Suppressor macrophage (primary cell): ENCODE results near the gene TLL1.

ENCODE experiments used
- DNase-seq, 4 experiments: peaks; one replicate each; pipeline ENCODE4 v3.0.0-alpha.2; 2020 to 2022

The TLL1 gene

GRCh38 chr4:166066936-166067335, 193.9 kb downstream of the TLL1 start:
- no peak for DNase-seq

- no peak for DNase-seq
Measured at GRCh38 chr4:166067915-166068314, 194.9 kb downstream of the TLL1 start.

GRCh38 chr4:166073783-166074182, 200.7 kb downstream of the TLL1 start:
- DNase-seq = no peak

GRCh38 chr4:166075599-166075998, 202.6 kb downstream of the TLL1 start:
- DNase-seq = no peak

GRCh38 chr4:166077782-166078181, 204.7 kb downstream of the TLL1 start:
- DNase-seq = no peak

GRCh38 chr4:166078383-166078782, 205.3 kb downstream of the TLL1 start:
- no peak for DNase-seq

GRCh38 chr4:166078955-166079354, 205.9 kb downstream of the TLL1 start:
- no peak for DNase-seq

GRCh38 chr4:166087569-166087968, 214.5 kb downstream of the TLL1 start:
- DNase-seq = no peak

- no peak for DNase-seq
Measured at GRCh38 chr4:166088576-166088975, 215.5 kb downstream of the TLL1 start.

GRCh38 chr4:166091146-166091545, 218.1 kb downstream of the TLL1 start:
- no peak for DNase-seq

- peak; percentile 9 to 74 (median 47) for DNase-seq
Measured at GRCh38 chr4:166091912-166092510, 219.0 kb downstream of the TLL1 start.

- DNase-seq = no peak
Measured at GRCh38 chr4:166092797-166093290, 219.8 kb downstream of the TLL1 start.

- DNase-seq = no peak
Measured at GRCh38 chr4:166104623-166105022, 231.6 kb downstream of the TLL1 start.

GRCh38 chr4:166121897-166122296, 248.9 kb downstream of the TLL1 start:
- no peak for DNase-seq

- no peak for DNase-seq
Measured at GRCh38 chr4:166123546-166123945, 250.5 kb downstream of the TLL1 start.

- DNase-seq = no peak
Measured at GRCh38 chr4:166128403-166128802, 255.4 kb downstream of the TLL1 start.

GRCh38 chr4:166134285-166134684, 261.2 kb downstream of the TLL1 start:
- no peak for DNase-seq

- no peak for DNase-seq
Measured at GRCh38 chr4:166140951-166141350, 267.9 kb downstream of the TLL1 start.

GRCh38 chr4:166143227-166143626, 270.2 kb downstream of the TLL1 start:
- DNase-seq = no peak

- no peak for DNase-seq
Measured at GRCh38 chr4:166144607-166145006, 271.6 kb downstream of the TLL1 start.

GRCh38 chr4:166146806-166147540, 273.9 kb downstream of the TLL1 start:
- DNase-seq = no peak
